GM12873 (cell line): ENCODE data around the gene PRDM2.

Source experiments
- TF ChIP-seq, protein P1 (sequence below): IDR thresholded peaks from 2 replicates; pipeline ENCODE4 v1.5.1; 2012; ENCODE audit warnings: low read depth, mild to moderate bottlenecking, moderate library complexity, low read length, control low read depth; ENCODE audit not compliant: insufficient read depth; ENCODE audit errors: missing control alignments

The PRDM2 gene

DNA sequence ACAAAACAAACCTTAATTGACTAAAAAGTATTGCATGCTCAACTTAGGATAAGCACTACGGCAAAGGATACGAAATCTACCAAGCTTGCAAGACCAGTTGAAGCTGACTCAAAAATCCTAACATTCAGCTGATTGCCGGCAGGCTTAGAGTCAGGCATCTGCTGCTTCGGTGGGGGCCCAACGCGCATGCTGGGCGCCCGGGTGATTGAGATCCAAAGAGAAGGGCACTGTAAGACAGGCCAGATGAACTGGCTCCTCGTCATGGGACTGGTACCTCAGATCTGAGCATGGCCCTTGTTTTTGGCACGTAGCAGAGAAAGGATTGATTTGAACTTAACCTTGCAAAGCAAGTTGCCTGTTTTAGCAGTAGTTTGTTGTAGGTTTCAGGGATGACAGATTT is 86.6 kb downstream of the PRDM2 start:
- TF ChIP-seq, protein P1, sequence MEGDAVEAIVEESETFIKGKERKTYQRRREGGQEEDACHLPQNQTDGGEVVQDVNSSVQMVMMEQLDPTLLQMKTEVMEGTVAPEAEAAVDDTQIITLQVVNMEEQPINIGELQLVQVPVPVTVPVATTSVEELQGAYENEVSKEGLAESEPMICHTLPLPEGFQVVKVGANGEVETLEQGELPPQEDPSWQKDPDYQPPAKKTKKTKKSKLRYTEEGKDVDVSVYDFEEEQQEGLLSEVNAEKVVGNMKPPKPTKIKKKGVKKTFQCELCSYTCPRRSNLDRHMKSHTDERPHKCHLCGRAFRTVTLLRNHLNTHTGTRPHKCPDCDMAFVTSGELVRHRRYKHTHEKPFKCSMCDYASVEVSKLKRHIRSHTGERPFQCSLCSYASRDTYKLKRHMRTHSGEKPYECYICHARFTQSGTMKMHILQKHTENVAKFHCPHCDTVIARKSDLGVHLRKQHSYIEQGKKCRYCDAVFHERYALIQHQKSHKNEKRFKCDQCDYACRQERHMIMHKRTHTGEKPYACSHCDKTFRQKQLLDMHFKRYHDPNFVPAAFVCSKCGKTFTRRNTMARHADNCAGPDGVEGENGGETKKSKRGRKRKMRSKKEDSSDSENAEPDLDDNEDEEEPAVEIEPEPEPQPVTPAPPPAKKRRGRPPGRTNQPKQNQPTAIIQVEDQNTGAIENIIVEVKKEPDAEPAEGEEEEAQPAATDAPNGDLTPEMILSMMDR = no peak

- TF ChIP-seq, protein P1 = no peak
Observed at GRCh38 chr1:13788795-13789194, 88.8 kb downstream of the PRDM2 start.

DNA sequence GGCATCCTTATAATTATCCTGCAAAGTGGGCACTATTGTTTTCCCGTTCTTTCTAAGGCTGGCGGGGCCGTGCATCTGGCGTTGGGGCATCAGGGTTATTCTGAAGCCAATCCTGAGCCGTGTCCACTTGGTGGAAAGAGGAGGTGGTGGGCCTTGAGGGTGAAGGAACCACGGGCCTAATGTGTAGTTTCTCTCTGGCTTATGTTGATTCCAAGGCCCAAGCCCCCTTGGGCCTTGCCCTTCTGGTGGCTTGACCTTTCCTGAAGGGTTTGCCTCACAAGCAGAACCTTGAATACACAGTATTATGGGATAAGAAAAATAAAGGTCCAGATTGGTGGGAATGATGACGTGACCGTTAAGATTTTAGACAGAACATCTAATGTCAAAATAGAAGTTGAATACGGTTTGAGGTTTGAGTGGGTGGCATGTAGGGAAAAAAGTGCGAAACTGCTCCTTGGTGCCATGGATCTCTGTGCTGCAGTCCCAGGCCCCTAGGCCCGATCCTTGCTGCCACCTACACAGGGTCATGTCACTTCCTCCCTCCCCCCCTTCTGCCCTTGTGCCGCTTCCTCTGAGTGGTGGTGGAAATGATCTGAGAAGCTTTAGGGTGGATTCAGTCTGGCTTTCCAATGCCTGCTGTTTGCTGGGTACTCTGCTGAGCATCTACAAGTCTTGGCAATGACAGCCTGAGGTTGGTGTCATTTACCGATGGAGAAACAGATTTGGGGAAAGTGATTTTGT is 90.5 kb downstream of the PRDM2 start:
- TF ChIP-seq, protein P1 = no peak

DNA sequence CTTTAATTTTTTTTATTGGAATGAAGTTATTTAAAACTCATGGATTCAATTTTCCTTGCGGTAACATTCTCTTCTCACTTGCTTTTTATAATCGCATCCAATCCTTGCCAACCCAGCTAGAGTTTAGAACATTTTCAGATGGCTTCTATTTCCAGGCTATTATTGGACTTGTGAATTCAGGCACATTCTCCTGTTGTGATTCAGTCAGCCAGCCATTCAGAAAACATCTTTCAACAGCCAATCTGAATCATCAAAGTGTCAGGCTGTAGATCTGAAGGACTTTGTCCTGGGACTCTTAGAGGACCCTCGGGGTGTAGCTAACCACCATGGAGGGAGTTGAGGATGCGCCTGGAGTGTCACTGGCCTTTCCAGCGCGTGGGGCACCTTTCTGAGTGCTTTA is 92.4 kb downstream of the PRDM2 start:
- TF ChIP-seq, protein P1 = no peak

DNA sequence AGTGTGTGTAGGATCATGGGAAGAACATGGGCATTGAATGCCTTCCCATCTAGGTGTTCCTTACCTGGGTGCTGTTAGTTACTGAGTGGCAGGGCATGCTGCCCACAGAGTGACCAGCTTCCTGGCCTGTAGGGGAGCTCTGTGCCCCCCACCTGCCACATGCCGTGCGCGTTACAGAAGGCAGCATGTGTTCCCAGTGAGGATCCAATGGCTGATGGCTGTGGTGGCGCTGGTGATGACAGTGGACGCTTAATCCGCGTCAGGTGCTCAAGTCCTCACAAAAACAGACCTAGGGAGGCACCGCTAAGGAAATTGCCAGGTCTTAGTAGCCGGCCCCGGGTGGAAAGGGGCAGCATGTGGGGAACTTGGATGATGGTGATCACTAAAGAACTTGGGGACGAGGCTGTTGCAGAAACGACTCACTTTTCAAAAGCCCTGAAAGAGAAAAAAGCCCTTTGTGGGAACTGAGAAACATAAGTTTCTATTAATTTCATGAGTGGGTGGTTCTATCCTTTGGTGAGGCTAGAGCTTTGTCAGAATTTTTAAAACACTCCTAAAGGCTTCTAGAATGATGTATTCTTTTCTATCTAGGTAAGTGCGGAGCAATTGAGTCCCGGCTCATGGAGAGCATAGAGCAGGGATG is 93.2 kb downstream of the PRDM2 start:
- TF ChIP-seq, protein P1 = no peak

- TF ChIP-seq, protein P1 = no peak
Observed at GRCh38 chr1:13794231-13795187, 94.5 kb downstream of the PRDM2 start.

DNA sequence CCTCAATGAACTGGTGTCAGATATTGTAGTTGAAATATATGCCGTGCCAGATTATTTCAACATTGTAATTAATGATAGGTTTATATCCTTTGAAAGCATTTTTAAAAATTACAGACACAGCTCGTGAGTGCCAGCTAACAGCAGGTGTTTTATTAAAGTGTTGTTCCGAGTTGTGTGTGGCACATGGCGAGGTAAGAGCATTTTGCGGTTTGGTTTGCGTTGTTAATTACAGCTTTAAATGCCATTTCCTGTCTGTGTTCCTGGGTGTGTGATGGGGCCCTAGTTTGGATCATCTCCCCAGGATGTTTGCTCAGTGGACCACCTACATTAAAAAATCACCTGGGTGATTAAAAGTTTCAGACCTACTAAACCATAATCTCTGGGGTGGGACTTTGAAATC is 97.4 kb downstream of the PRDM2 start:
- TF ChIP-seq, protein P1 = no peak
